ENCODE results near the gene CREBRF. TPM values are rescaled to one million over a fixed set of nuclear protein-coding genes. Genes with fewer than 3 reads are reported as not detected.

The CREBRF gene
- total and polyA plus RNA-seq, 2 donors (not counting 1 experiment from before 2014, with no cell fraction given): 29.7 to 89.7 TPM

DNA sequence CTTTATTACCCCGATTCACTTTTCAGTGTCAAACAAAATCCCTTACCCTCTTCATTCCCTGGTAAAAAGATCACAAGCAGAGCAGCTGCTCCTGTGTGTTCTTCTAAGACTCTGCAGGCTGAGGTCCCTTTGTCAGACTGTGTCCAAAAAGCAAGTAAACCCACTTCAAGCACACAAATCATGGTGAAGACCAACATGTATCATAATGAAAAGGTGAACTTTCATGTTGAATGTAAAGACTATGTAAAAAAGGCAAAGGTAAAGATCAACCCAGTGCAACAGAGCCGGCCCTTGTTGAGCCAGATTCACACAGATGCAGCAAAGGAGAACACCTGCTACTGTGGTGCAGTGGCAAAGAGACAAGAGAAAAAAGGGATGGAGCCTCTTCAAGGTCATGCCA, 34.5 kb downstream of the CREBRF start:
- CTCF ChIA-PET: no interaction called here
- no peak for TF ChIP-seq EZH2 (IDR thresholded peaks at IDR 0.05; ENCODE audit: borderline replicate concordance, insufficient read depth, low read depth, low read length, poor library complexity, severe bottlenecking)
- TF ChIP-seq, protein P1, sequence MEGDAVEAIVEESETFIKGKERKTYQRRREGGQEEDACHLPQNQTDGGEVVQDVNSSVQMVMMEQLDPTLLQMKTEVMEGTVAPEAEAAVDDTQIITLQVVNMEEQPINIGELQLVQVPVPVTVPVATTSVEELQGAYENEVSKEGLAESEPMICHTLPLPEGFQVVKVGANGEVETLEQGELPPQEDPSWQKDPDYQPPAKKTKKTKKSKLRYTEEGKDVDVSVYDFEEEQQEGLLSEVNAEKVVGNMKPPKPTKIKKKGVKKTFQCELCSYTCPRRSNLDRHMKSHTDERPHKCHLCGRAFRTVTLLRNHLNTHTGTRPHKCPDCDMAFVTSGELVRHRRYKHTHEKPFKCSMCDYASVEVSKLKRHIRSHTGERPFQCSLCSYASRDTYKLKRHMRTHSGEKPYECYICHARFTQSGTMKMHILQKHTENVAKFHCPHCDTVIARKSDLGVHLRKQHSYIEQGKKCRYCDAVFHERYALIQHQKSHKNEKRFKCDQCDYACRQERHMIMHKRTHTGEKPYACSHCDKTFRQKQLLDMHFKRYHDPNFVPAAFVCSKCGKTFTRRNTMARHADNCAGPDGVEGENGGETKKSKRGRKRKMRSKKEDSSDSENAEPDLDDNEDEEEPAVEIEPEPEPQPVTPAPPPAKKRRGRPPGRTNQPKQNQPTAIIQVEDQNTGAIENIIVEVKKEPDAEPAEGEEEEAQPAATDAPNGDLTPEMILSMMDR (IDR thresholded peaks at IDR 0.05): no peak

DNA sequence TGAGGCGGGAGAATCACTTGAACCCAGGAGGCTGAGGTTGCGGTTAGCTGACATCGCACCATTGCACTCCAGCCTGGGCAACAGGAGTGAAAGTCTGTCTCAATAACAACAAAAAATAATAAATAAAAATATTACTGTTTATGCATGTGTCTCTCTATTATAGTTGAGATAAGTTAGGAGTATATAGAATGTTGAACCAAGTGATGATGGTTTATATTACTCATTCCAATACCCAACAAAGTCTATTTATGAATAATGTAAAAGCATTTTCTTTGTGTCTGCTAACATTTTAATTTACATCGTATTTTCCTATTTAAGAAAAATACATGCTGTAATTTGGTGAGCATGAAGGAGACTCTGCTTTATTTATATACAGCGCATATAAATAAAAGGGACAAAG, 35.8 kb downstream of the CREBRF start:
- no peak overlapping the region for H2AFZ ChIP-seq (ENCODE audit: insufficient read depth, low read depth, low read length, poor library complexity, severe bottlenecking)
- Mint-ChIP-seq H3K27ac (no peak overlapping the region), H3K27me3 (no peaks in the 10 kb centered on the region), H3K4me1 (peaks cover 14% of the 10 kb centered on the region), H3K4me3 (no peak overlapping the region), H3K9me3 (ENCODE audit: insufficient read depth) (no peaks in the 10 kb centered on the region)
- H3K36me3 ChIP-seq (replicated peaks in 1 of 2; ENCODE audit: control extremely low read depth in 1 of 2, control insufficient read depth in 1 of 2, extremely low read depth in 1 of 2, insufficient read depth in 2 of 2, low read length in 1 of 2): peaks cover 17 to 33% of the 10 kb centered on the region in 2 experiments
- H3K79me2 ChIP-seq (ENCODE audit: control insufficient read depth, insufficient read depth, low read length): peaks cover 55% of the 10 kb centered on the region
- H3K27ac ChIP-seq (ENCODE audit: low read length in 2 of 2): no peak overlapping the region
- DNase-seq (no peak), ATAC-seq (ENCODE audit: low read depth) (no peak)
- H3K4me1 ChIP-seq (ENCODE audit: control insufficient read depth in 2 of 2, insufficient read depth in 2 of 2, low read length in 2 of 2): no peaks in the 10 kb centered on the region
- H3K9me3 ChIP-seq (ENCODE audit: control extremely low read depth in 1 of 3, control insufficient read depth in 2 of 3, insufficient read depth in 1 of 3, low read length in 2 of 3): no peaks in the 10 kb centered on the region
- 100% methylated on average over 1 of the region's 5 CpGs for WGBS (ENCODE audit: insufficient coverage)
- peaks cover 46% of the 10 kb centered on the region for H4K20me1 ChIP-seq (ENCODE audit: control insufficient read depth, insufficient read depth, low read length, poor library complexity, severe bottlenecking)
- no peaks in the 10 kb centered on the region for H3K27me3 ChIP-seq (replicated peaks in 1 of 4; ENCODE audit: control extremely low read depth in 1 of 4, control insufficient read depth in 3 of 4, insufficient read depth in 4 of 4, low read length in 3 of 4)
- no peak overlapping the region for H3K4me3 ChIP-seq (ENCODE audit: control extremely low read depth in 1 of 5, extremely low read depth in 1 of 5, insufficient read depth in 1 of 5, low read depth in 2 of 5, low read length in 4 of 5)
- intact Hi-C loops (cut with micrococcal nuclease): no loop called here
- ChIA-PET POLR2A (no interaction called here), CTCF (no interaction called here)
- H3K4me2 ChIP-seq (replicated peaks; ENCODE audit: low read depth, low read length, poor library complexity, severe bottlenecking): no peak overlapping the region
- H3K9ac ChIP-seq (ENCODE audit: low read length): no peak overlapping the region
- no peak for TF ChIP-seq EZH2 (IDR thresholded peaks at IDR 0.05; ENCODE audit: borderline replicate concordance, insufficient read depth, low read depth, low read length, poor library complexity, severe bottlenecking)
- TF ChIP-seq, protein P1 (IDR thresholded peaks at IDR 0.05): no peak

More for the DNA sequence above, 34.5 kb downstream of the CREBRF start:
- Histone ChIP-seq H3K27ac (ENCODE audit: low read length in 2 of 2) (no peak overlapping the region), H3K9me3 (ENCODE audit: control extremely low read depth in 1 of 3, control insufficient read depth in 2 of 3, insufficient read depth in 1 of 3, low read length in 2 of 3) (no peaks in the 10 kb centered on the region), H3K4me1 (ENCODE audit: control insufficient read depth in 2 of 2, insufficient read depth in 2 of 2, low read length in 2 of 2) (no peaks in the 10 kb centered on the region), H3K4me3 (ENCODE audit: control extremely low read depth in 1 of 5, extremely low read depth in 1 of 5, insufficient read depth in 1 of 5, low read depth in 2 of 5, low read length in 4 of 5) (no peak overlapping the region), H4K20me1 (ENCODE audit: control insufficient read depth, insufficient read depth, low read length, poor library complexity, severe bottlenecking) (peaks cover 41% of the 10 kb centered on the region), H3K36me3 (replicated peaks in 1 of 2; ENCODE audit: control extremely low read depth in 1 of 2, control insufficient read depth in 1 of 2, extremely low read depth in 1 of 2, insufficient read depth in 2 of 2, low read length in 1 of 2) (peaks cover 19 to 41% of the 10 kb centered on the region in 2 experiments), H3K4me2 (replicated peaks; ENCODE audit: low read depth, low read length, poor library complexity, severe bottlenecking) (no peak overlapping the region), H3K9ac (ENCODE audit: low read length) (no peak overlapping the region), H2AFZ (ENCODE audit: insufficient read depth, low read depth, low read length, poor library complexity, severe bottlenecking) (no peak overlapping the region), H3K79me2 (ENCODE audit: control insufficient read depth, insufficient read depth, low read length) (peaks cover 44% of the 10 kb centered on the region), H3K27me3 (replicated peaks in 1 of 4; ENCODE audit: control extremely low read depth in 1 of 4, control insufficient read depth in 3 of 4, insufficient read depth in 4 of 4, low read length in 3 of 4) (no peaks in the 10 kb centered on the region)
- H3K4me1 Mint-ChIP-seq: peaks cover 8% of the 10 kb centered on the region
- H3K27ac Mint-ChIP-seq: no peak overlapping the region
- H3K4me3 Mint-ChIP-seq: no peak overlapping the region
- 79% methylated on average over 1 of the region's 2 CpGs for WGBS (ENCODE audit: insufficient coverage)
- H3K9me3 Mint-ChIP-seq (ENCODE audit: insufficient read depth): no peaks in the 10 kb centered on the region
- ATAC-seq (ENCODE audit: low read depth): no peak
- POLR2A ChIA-PET: no interaction called here
- no peak for DNase-seq
- intact Hi-C loops (cut with micrococcal nuclease): no loop called here
- H3K27me3 Mint-ChIP-seq: no peaks in the 10 kb centered on the region

Data from B cell (primary cell).